GM19023 (cell line): Measurements from ENCODE around the gene NRN1L.
"Not testable (repeated sequence)": the region's sequence is repeated elsewhere in the genome, so short reads cannot be mapped to it uniquely, and the experiment has no call there.

Experiments
- ATAC-seq: cut with Tn5 transposase; IDR thresholded peaks from one replicate; pipeline ENCODE4 v1.9.1; 2021; ENCODE audit warnings: mild to moderate bottlenecking, moderate library complexity; ENCODE audit not compliant: unreplicated experiment

NRN1L gene

DNA sequence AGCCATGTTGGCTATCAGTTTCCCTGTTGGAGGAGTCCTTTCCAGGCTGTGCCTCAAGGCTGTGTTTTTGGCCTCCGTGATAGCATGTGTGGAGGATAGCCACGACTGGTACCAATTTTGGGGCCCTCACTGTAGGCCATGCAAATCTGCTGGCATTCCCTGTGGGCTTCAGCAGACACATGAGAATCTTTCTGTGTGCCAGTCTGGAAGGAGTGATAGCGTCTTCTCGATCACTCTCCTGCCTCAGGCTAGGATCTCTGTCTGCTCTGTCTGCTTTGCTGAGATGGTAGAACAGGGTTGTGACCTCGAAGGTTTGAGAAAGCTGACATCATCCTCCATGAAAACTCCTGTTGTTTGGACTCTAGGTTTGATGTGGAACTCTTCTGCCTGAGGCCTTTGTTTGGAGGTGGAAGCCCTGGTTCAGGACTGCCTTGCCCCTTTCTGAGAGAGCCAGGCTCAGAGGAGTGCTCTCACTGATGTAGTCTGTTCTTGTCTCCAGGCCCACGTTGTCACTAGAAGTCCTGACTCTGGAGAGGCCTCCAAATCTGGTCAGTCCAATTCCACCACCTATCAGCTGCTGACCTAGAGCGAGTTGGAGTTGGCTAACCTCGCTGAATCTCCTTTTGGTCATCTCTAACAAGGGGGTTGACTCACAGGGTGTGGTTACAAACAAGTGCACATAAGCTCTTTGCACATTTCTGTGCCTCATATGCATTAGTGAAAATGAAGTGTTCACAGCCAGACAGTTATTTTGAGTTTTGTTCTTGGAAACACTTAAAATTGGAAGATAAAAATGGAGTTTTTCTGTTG, 23.9 kb upstream of the NRN1L start:
- no peak for ATAC-seq

DNA sequence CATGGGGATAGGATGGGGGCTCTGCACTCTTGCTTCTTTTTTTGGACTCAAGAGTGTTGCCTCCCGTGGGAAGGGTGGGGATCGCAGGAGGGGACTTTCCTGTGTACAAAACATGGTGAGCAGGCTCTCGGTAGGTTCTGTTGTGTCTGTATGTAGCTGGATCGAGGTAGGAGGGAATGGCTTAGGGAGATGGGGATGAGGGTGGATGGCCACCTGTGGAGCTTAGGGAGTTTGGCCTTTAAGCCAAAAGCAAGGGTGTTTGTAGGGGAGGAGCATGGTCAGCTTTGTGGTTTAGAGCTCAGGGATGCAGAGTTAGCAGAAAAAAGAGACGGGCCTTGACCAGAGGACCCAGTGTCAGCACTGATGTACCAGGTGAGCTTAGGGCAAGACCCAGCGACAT, 22.8 kb upstream of the NRN1L start:
- no peak for ATAC-seq

DNA sequence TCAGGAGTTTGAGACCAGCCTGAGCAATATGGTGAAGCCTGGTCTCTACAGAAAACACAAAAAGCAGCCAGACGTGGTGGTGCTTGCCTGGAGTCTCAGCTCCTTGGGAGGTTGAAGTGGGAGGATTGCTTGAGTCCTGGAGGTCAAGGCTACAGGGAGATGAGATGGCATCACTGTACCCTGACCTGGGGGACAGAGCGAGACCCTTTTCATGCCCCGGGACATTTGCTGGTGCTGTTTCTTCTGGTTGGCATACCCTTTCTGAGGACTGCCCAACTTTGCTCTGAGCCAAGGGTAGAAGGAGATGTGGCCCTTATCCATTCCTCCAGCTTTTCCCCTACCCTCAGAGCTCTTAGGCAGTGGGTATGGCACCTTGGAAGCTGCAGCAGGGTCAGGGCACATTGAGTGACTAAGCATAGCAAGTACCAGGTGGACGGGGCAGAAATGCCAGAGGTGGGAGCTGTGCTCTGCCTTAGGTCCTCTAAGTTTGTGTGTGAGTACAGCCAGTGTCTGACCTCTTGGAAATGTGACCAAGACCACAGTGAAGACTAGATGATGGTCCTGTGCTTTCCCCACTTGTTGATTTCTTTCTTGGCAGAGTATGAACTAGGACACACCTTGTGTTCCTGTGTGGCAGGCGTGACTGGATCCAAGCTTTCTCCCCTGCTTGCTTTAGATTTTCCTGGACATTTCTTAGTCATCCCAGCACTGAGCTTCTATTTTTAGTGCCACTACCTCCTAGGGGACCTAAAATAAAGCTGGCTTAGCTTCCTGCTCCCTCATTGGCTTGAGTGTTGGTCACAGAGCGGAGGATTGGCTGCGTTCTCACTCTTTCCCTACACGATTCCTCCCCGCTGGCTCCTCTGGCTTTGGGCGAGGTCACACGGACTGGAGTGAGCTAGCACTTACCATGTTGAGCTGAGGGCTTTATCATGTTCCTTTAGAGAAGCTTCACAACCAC, 21.8 kb upstream of the NRN1L start:
- ATAC-seq, result no peak

DNA sequence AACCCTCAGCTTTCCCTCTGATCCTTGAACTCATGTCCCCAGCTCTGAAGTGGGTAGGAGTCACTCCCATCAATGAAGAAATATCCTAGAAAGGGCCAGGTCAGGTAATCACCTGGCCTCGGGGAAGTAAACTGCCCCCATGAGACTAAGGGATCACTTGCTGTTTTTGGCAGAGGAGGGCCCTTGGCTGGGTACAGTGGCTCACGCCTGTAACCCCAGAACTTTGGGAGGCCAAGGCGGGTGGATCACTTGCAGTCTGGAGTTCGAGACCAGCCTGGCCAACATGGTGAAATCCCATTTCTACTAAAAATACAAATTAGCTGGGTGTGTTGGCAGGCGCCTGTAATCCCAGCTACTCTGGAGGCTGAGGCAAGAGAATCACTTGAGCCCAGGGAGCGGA, 20.6 kb upstream of the NRN1L start:
- ATAC-seq, result not testable (repeated sequence)

DNA sequence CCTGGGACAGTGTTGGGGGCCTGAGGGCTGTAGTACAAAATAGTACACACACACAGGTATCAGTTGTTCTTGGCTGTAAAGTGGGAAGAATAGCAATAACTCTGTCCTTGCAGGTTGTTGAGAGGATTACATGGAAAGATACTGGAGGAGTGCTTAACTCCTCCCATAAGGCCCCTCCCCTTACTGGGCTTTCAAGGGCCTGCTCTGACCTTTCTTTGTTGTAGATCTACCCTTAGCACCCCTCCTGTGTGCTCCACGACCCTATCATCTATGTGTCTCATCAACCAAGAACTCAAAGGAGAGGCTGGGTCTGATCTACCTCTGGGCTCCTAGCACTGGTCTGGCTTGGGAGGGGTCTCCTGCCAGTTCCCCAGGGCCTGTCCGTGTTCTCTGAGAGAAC, 20.1 kb upstream of the NRN1L start:
- ATAC-seq, result no peak

DNA sequence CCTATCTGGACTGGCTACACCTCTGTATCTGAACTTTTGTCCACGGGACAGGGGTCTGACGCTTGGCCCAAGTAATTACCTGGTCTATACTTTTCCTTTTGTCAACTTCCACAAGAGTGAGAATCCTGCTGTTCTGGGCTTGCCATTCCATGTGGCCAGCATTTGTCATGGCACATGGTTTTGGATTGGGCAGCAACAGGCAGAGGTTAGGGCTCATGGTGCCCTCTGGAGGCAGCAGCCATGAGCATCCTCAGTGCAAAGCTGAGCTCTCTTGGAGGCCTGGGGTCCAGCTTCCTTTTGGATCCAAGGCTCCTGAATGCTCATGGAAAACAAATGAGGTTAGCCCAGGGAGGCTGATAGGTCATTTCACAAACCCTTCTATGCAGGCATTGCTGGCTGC, 19.4 kb upstream of the NRN1L start:
- ATAC-seq, result no peak

DNA sequence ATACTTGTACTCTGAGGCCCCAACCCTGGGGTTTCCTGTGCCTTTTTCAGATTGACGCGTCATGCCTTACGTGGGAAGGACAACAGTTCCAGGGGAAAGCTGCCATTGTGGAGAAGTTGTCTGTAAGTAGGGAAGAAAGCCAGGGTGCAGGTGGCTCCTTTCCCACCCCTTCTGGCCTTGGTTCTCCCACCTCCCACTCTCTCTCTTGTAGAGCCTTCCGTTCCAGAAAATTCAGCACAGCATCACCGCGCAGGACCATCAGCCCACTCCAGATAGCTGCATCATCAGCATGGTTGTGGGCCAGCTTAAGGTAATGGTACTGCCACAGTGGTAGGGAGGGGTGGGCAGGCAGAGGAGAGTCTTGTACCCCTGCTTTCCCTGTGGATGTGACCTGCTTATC, 16.4 kb upstream of the NRN1L start:
- ATAC-seq, result no peak

DNA sequence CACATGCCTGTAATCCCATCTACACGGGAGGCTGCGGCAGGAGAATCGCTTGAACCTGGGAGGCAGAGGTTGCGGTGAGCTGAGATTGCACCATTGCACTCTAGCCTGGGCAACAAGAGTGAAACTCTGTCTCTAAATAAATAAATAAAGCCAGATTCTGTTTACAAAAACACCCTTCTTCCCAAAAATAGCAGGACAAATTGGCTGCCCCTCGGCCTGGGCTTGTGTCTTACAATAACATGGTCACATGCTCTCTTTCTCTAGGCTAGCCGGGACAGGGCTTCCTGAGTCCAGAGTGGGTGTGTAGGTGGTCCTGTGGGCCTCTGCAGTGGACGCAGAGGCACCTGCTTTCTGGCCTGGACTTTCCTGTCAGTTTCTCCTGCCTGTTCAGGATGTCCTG, 15.0 kb upstream of the NRN1L start:
- ATAC-seq, result no peak

DNA sequence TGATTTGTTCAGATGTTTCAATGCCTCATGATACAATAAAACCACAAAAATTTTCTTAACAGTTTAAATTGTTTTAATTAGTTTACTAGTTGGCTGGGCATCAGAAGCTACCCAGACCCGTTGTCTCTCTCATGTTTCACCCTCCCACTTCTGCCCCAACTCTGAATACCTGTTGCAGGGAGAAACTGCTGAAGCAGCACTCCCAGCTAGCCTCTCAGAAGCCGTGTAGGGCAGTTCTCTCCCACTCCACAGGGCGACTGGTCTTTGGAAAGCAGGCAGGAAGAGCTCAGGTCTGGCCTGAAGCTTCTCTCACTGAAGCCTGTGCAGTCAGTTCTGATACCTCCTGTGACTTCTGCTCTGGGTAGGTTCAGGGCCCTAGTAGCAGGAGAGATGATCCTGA, 13.4 kb upstream of the NRN1L start:
- no peak for ATAC-seq

DNA sequence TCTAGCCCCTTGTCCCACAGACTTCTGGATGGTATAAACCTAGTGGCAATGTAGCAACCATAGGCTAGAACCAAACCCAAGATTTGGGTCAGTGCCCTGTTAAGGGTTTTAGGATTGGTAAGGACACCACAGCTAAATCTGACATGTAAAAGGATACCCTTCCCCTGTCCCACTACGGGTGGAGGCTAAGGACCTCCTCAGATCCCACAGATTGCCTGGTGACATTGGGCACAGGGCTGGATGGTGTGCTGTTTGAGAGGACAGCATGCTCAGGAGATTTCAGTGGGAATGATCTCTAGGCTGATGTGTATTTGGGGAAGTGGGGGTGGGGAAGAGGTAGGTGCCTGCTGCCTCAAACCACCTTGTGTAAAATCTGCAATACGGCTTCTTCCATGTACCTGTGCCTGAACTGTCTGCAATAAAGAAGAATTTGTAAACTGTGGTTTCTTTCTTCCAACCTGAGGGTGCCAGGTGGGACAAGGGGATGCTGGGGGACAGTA, 12.5 kb upstream of the NRN1L start:
- ATAC-seq, result no peak

DNA sequence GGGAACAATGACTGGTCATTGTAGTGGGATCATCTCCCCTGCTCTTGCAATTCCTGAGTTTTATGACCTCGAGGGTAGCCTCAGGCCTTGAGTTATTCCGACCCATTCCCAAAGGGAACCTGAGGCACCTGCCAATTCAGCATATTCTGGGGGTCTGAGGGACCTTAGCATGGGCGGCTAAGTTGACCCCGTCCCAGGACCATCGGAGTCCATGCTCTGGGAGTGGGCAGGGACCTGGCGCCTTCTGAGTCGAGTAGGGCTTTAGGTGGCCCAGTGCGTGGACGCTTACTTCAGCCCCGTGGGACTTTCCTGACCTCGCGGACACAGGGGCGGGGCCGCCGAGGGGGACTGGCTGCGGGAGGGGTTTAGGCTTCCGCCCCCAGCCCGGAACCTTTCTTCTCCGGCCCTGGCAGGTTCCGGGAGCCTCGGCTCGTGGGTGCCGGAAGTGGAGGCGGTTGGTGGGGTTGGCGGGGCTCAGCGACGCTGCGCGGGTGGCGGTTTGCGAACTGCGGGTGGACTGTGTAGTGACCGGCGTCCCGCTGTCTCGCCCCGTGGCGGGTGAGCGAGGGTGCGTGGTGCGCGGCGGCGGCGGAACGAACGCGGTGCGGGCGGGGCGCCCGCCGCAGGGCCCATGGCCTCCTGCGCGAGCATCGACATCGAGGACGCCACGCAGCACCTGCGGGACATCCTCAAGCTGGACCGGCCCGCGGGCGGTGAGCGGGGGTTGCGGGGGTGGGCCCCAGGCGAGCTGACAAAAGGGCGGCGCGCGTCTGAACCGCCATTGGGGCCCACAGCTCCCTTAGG, 11.9 kb upstream of the NRN1L start, which contains the start of gene EDC4:
Gene EDC4 (plus strand): TSS at position 422 of the 804 bp plus-strand sequence. CDS start 210 bp downstream, at position 632.
- peak; percentile 77 for ATAC-seq

DNA sequence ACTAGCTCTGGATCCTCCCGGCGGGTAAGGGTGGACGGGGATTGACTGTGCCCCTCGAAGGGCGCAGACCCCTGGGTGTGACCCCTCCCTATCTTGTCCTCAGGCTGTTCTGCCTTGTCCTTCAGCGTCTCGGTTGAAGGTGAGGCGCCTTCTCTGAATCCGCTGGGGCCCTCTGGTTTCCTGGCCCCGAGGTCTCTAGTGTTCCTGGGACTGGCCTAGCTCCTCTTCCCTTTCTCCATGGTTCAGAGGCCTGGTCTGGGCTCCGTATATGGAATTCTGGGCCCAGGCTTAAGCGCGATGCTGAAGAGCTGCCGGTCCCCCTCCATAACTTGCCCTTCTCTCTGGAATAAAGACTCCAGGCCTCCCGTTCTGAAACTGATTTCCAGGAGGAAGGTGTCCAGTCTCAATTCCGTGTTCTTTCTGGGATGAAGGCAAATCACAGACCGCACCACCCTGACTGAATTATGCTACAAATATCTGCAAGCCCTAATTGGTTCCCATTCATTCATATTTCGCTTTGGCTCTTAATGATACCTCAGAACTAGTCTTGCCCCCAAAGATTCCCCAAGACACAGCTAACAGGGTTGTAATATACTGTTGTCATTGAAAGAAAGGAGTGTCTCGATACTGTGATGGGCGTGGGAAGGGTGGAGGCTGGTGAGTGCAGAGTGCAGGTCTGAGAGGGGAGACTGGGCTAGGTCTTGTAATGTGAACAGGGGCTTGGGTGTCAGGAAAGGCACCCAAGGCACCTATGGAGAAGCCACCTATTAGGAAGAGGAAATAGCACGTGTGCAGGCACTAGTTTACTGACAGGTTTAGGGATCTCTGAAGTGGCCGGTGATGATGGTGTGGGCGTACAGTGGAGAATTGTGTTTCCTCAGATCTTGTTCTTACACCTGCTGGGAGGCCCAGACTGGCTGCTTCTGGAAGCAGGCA, 11.0 kb upstream of the NRN1L start:
- no peak for ATAC-seq

DNA sequence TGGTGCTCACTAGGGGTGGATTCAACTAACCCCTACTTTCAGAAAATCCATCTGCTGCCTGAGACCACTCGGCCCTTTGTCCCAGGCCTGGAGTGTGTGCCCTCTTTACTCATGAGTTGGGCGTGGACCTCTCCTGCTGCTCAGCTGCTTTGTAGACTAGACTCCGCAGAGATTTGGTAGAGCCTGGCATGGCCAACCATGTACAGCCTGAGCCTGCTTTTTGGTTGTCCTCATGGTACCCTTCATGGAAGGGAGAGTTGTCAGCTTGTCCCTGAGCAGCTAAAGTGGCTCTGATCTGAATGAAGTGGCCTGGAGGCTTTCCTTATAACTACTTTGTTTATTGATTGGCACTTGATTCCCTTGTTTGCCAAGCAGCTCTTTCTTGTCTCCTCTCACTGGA, 10.3 kb upstream of the NRN1L start:
- no peak for ATAC-seq

DNA sequence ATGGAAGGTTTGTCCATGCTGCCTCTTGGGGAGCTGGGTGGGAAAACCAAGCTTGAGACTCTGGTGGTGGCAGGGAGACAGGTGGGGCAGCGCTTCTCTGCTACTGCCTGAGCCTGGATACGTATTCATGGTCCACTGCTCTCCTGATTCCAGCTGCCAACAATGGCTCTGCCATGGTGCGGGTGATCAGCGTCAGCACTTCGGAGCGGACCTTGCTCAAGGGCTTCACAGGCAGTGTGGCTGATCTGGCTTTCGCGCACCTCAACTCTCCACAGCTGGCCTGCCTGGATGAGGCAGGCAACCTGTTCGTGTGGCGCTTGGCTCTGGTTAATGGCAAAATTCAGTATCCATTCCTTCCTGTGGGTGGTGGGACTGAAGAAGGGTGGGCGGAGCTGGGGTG, 7.6 kb upstream of the NRN1L start:
- no peak for ATAC-seq

DNA sequence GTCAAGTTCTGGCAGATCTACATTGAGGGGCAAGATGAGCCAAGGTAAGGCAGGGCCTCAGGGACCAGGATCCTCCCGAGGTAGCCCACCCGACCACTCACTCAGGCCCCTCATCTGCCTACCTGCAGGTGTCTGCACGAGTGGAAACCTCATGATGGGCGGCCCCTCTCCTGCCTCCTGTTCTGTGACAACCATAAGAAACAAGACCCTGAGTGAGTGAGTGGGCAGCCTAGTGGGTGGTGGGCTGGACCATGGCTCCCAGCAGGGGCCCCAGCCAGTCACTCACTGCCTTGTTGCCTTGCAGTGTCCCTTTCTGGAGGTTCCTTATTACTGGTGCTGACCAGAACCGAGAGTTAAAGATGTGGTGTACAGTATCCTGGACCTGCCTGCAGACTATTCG, 6.5 kb upstream of the NRN1L start:
- no peak for ATAC-seq

DNA sequence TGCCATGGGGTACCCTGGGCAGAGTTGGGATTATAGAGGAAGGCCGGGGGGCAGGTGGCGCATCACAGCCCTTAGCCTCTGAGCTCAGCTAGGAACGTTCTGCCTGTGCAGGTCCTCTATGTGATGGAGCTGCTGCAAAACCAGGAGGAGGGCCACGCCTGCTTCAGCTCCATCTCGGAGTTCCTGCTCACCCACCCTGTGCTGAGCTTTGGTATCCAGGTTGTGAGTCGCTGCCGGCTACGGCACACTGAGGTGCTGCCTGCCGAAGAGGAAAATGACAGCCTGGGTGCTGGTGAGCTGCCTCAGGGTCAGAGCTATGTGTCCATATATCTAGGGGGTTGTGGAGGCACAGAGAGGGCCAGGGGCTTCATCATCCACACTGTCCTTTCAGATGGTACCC, 5.8 kb upstream of the NRN1L start:
- ATAC-seq, result no peak

DNA sequence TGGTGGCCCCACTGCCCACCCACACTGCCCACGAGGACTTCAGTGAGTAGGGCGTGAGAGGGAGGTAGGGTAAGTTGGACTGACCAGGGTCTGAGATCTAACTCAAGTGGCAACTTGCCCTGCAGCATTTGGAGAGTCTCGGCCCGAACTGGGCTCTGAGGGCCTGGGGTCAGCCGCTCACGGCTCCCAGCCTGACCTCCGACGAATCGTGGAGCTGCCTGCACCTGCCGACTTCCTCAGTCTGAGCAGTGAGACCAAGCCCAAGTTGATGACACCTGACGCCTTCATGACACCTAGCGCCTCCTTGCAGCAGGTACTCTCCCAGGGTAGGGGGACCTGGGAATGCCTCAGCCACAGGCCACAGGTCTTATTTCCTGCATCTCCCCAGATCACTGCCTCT, 5.2 kb upstream of the NRN1L start:
- ATAC-seq, result no peak

DNA sequence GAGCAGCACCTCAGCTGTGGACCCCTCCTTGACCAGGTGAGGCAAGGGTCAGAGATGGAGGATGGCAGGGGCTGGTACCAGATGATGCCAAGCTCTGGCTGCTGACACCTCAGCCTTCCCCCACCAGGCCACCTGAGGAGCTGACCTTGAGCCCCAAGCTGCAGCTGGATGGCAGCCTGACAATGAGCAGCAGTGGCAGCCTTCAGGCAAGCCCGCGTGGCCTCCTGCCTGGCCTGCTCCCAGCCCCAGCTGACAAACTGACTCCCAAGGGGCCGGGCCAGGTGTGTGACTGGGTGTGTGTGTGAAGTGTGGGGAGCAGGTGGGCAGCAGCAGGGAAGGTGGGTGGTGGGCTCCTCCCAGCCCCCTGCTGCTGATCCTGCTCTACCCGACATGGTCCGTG, 4.7 kb upstream of the NRN1L start:
- no peak for ATAC-seq

DNA sequence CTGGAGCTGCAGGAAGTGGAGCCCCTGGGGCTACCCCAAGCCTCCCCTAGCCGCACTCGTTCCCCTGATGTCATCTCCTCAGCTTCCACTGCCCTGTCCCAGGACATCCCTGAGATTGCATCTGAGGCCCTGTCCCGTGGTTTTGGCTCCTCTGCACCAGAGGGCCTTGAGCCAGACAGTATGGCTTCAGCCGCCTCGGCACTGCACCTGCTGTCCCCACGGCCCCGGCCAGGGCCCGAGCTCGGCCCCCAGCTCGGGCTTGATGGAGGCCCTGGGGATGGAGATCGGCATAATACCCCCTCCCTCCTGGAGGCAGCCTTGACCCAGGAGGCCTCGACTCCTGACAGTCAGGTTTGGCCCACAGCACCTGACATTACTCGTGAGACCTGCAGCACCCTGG, 4.1 kb upstream of the NRN1L start:
- no peak for ATAC-seq

DNA sequence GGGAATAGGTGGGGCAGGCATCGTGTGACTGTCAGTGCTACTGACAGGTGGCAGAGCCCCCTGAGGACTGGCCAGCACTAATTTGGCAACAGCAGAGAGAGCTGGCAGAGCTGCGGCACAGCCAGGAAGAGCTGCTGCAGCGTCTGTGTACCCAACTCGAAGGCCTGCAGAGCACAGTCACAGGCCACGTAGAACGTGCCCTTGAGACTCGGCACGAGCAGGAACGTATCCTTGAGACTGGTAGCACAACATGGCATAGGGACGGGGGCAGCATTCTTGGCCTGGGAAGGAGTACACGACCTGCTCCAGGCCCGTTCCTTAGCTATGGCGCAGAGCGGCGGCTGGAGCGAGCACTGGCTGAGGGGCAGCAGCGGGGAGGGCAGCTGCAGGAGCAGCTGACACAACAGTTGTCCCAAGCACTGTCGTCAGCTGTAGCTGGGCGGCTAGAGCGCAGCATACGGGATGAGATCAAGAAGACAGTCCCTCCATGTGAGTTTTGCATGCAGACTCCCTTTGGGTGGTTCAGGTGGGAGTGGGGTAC, 3.0 kb upstream of the NRN1L start:
- ATAC-seq, result no peak
